Spleen (tissue), 11 donors: ENCODE results near the gene TMEM201. TPM values are rescaled to one million over a fixed set of nuclear protein-coding genes. Genes with fewer than 3 reads are reported as not detected.

ENCODE experiments used
- DNase-seq: peaks from one replicate; pipeline ENCODE4 v3.0.0-alpha.2; 2020
- H3K27ac ChIP-seq, 8 donors: fragments of 200-600 bp; sonication (generic) in 7 of 8; 1 replicate in 4 of 8; 2 replicates in 4 of 8; pipeline versions ENCODE4 v1.5.0 to v1.8.0; 2016 to 2021; ENCODE audit warnings: inconsistent platforms in 4 of 8, mild to moderate bottlenecking in 4 of 8, moderate library complexity in 1 of 8
- H3K27me3 ChIP-seq, 7 donors: fragments of 200-600 bp; sonication (generic) in 6 of 7; replicated peaks in 1 of 7; 1 replicate in 4 of 7; 2 replicates in 3 of 7; pipeline versions ENCODE4 v1.5.0 to v1.8.0; 2016 to 2021; ENCODE audit warnings: inconsistent platforms in 3 of 7, mild to moderate bottlenecking in 1 of 7
- H3K36me3 ChIP-seq, 6 donors: fragments of 200-600 bp; sonication (generic) in 5 of 6; 1 replicate in 4 of 6; 2 replicates in 2 of 6; pipeline versions ENCODE4 v1.5.0 to v1.8.0; 2016 to 2021; ENCODE audit warnings: inconsistent platforms in 2 of 6
- H3K4me1 ChIP-seq, 6 donors: fragments of 200-600 bp; sonication (generic) in 5 of 6; 1 replicate in 3 of 6; 2 replicates in 3 of 6; pipeline versions ENCODE4 v1.5.0 to v1.8.0; 2016 to 2021; ENCODE audit warnings: inconsistent platforms in 3 of 6
- H3K4me3 ChIP-seq, 8 donors: fragments of 200-600 bp; sonication (generic) in 7 of 8; 1 replicate in 4 of 8; 2 replicates in 4 of 8; pipeline versions ENCODE4 v1.5.0 to v1.8.0; 2016 to 2021; ENCODE audit warnings: inconsistent platforms in 4 of 8, mild to moderate bottlenecking in 4 of 8, moderate library complexity in 2 of 8
- H3K9me3 ChIP-seq, 8 donors: fragments of 200-600 bp; sonication (generic) in 7 of 8; 1 replicate in 4 of 8; 2 replicates in 4 of 8; pipeline versions ENCODE4 v1.5.0 to v1.8.0; 2016 to 2021; ENCODE audit warnings: inconsistent platforms in 4 of 8
- CTCF ChIP-seq, 11 experiments: fragments of 200-600 bp in 7 of 11; fragments of 450-650 bp in 4 of 11; sonication (generic) in 4 of 11; IDR thresholded peaks in 8 of 11; conservative IDR thresholded peaks in 3 of 11; 1 replicate in 7 of 11; 2 replicates in 4 of 11; pipeline versions ENCODE4 v1.4.0 to v1.8.0; 2016 to 2021; ENCODE audit warnings: antibody characterized with exemption in 11 of 11, inconsistent platforms in 4 of 11, mild to moderate bottlenecking in 1 of 11
- POLR2A ChIP-seq, 3 donors: fragments of 450-650 bp; IDR thresholded peaks; one replicate each; pipeline ENCODE4 v1.5.1; 2017; ENCODE audit warnings: antibody characterized with exemption in 3 of 3, mild to moderate bottlenecking in 1 of 3
- POLR2AphosphoS5 ChIP-seq, 3 donors: sonication (generic); formaldehyde crosslinking; IDR thresholded peaks; one replicate each; pipeline ENCODE4 v1.5.1; 2017; ENCODE audit warnings: antibody characterized with exemption in 3 of 3
- WGBS, 5 donors: extraction: QIAGEN DNeasy Blood & Tissue Kit in 3 of 5; methylation state at CpG; one replicate each; pipeline versions ENCODE4 v1.1.5 to v1.1.7; 2013 to 2018; 5-methylcytosine and 5-hydroxymethylcytosine counted together
- intact Hi-C: fragments of 100-400 bp; cut with DNase I; formaldehyde crosslinking; loops from one replicate; pipeline ENCODE4 v1.15.0; 2023; ENCODE audit warnings: low total_unique reads
- polyA plus RNA-seq, 3 donors: library from polyadenylated mRNA; stranded (reverse); fragments of 200-250 nt; gene quantifications; one replicate each; pipeline ENCODE4 v1.2.1, GENCODE V29; 2013
- total RNA-seq, 7 donors: library from RNA; depleted of rRNA in 3 of 7; stranded (reverse); fragments of >200 nt in 3 of 7; fragmentation: NEBNext Ultra II Directional in 4 of 7; extraction: Animal tissue kit (Norgen Biotek cat#: 25700) in 4 of 7; gene quantifications; one replicate each; pipeline versions ENCODE4 v1.1.0 to v1.2.1, GENCODE V29; 2016 to 2021
- donor health status: healthy with polysubstance abuse.
- donor health status: DM: no; HTN: no; CAD: no; lungs with moderate emphysema.
- donor health status: DM: no; HTN: no; CAD: no.
- donor health status: Bipolar disorder and iron deficiency.
- donor health status: healthy.
- donor health status: DM: no; HTN: no; CAD: no.
- donor health status: DM: yes; HTN: yes; CAD: no.

The TMEM201 gene
- total and polyA plus RNA-seq, 10 donors: 2.5 to 11.6 (median 6.3) TPM

GRCh38 chr1:9580942-9581341, 7.8 kb upstream of the TMEM201 start:
- peaks cover 0 to 59% (median 22%) of the 10 kb centered on the region in 6 donors for H3K36me3 ChIP-seq
- H3K27ac ChIP-seq: no peak overlapping the region
- no peak for DNase-seq
- WGBS, 5 donors: 82 to 97% (median 89%) methylated on average over 2 of the region's 2 CpGs
- intact Hi-C loops: no loop called here
- no peaks in the 10 kb centered on the region for H3K9me3 ChIP-seq
- H3K27me3 ChIP-seq: no peaks in the 10 kb centered on the region
- TF ChIP-seq CTCF (IDR thresholded peaks at IDR 0.05 in 8 of 11, conservative IDR thresholded peaks at IDR 0.05 in 3 of 11) (no peak), POLR2AphosphoS5 (IDR thresholded peaks at IDR 0.05) (no peak), POLR2A (IDR thresholded peaks at IDR 0.05) (no peak)
- no peaks in the 10 kb centered on the region for H3K4me1 ChIP-seq
- H3K4me3 ChIP-seq: no peak overlapping the region

- H3K27me3 ChIP-seq: no peaks in the 10 kb centered on the region
- TF ChIP-seq CTCF (IDR thresholded peaks at IDR 0.05 in 8 of 11, conservative IDR thresholded peaks at IDR 0.05 in 3 of 11) (no peak), POLR2A (IDR thresholded peaks at IDR 0.05) (no peak), POLR2AphosphoS5 (IDR thresholded peaks at IDR 0.05) (no peak)
- peaks cover 8 to 32% (median 25%) of the 10 kb centered on the region in 6 donors for H3K4me1 ChIP-seq
- WGBS, 5 donors: 82 to 94% (median 93%) methylated on average over 3 of the region's 3 CpGs
- no peaks in the 10 kb centered on the region for H3K9me3 ChIP-seq
- no peak overlapping the region for H3K4me3 ChIP-seq
- no peak overlapping the region for H3K27ac ChIP-seq
- intact Hi-C loops: no loop called here
- peaks cover 0 to 23% (median 7%) of the 10 kb centered on the region in 6 donors for H3K36me3 ChIP-seq
- no peak for DNase-seq
Measured at GRCh38 chr1:9586147-9586766, 2.5 kb upstream of the TMEM201 start.

- Histone ChIP-seq H3K9me3 (no peaks in the 10 kb centered on the region), H3K4me1 (peaks cover 24 to 61% (median 54%) of the 10 kb centered on the region in 6 donors), H3K27me3 (no peaks in the 10 kb centered on the region), H3K4me3 (peak overlapping the region; percentile 65 to 91 (median 72)), H3K36me3 (peaks cover 0 to 5% (median 0%) of the 10 kb centered on the region in 6 donors), H3K27ac (peak overlapping the region in 7 of 8 donors; percentile 23 to 88 (median 74))
- 0 to 2% (median 1%) methylated on average over 16 to 63 of the region's 63 CpGs for WGBS, 5 donors
- TF ChIP-seq POLR2AphosphoS5 (IDR thresholded peaks at IDR 0.05) (peak in 1 of 3 donors; percentile 42), CTCF (IDR thresholded peaks at IDR 0.05 in 8 of 11, conservative IDR thresholded peaks at IDR 0.05 in 3 of 11) (no peak), POLR2A (IDR thresholded peaks at IDR 0.05) (no peak)
- DNase-seq: peak; percentile 84
- intact Hi-C loops: no loop called here
Measured at GRCh38 chr1:9589144-9589718, 520 bp downstream of the TMEM201 start.

GRCh38 chr1:9589719-9590157, 1.0 kb downstream of the TMEM201 start:
- 7 to 19% (median 15%) methylated on average over 6 of the region's 6 CpGs for WGBS, 5 donors
- no peaks in the 10 kb centered on the region for H3K36me3 ChIP-seq
- DNase-seq: no peak
- peaks cover 24 to 67% (median 55%) of the 10 kb centered on the region in 6 donors for H3K4me1 ChIP-seq
- H3K27me3 ChIP-seq: no peaks in the 10 kb centered on the region
- H3K27ac ChIP-seq: peak overlapping the region in 6 of 8 donors; percentile 48 to 88 (median 75)
- peak overlapping the region; percentile 65 to 91 (median 72) for H3K4me3 ChIP-seq
- H3K9me3 ChIP-seq: no peaks in the 10 kb centered on the region
- no peak for TF ChIP-seq POLR2AphosphoS5 (IDR thresholded peaks at IDR 0.05)
- no peak for TF ChIP-seq CTCF (IDR thresholded peaks at IDR 0.05 in 8 of 11, conservative IDR thresholded peaks at IDR 0.05 in 3 of 11)
- intact Hi-C loops: no loop called here
